Heart left ventricle (tissue), 13 donors: ENCODE measurements around the gene CENPA.

Source experiments
- CTCF ChIP-seq, 12 donors: fragments of 200-600 bp; sonication (generic) in 4 of 12; IDR thresholded peaks; one replicate each; pipeline versions ENCODE4 v1.5.0 to v1.8.0; 2018 to 2022; ENCODE audit warnings: antibody characterized with exemption in 12 of 12, mild to moderate bottlenecking in 5 of 12
- POLR2A ChIP-seq, 2 donors: fragments of 450-650 bp; IDR thresholded peaks; one replicate each; pipeline ENCODE4 v1.6.1; 2017; ENCODE audit warnings: antibody characterized with exemption in 2 of 2, mild to moderate bottlenecking in 2 of 2, moderate library complexity in 2 of 2
- donor health status: ischemic (EF 13 %, LVEDD 7.1; RV severe dilation, severe dysfunction).
- donor health status: DM: no; HTN: yes; CAD: no.
- donor health status: DM: no; HTN: no; CAD: no.
- donor health status: ischemic (EF 25% LVEDD 6.9; RV normal size, moderate dysfunction).
- donor health status: ischemic (EF 25% LVEDD 5.7; RV mildly dilated, moderate dysfunction).
- donor health status: ischemic (EF 35%, LVEDD 5.7; RV mildly dilated, moderate dysfunction).
- donor health status: nonischemic (EF 11% LVEDD 7.7; RV severe dilation, severe dysfunction).
- donor health status: DM: yes; HTN: yes; CAD: no.
- donor health status: PGD.
- donor health status: ischemic (EF 29% LVEDD 5.4; RV normal size, mild dysfunction).
- donor health status: nonischemic (EF 23%, LVEDD 6.1; RV moderate dilation, normal function).

GRCh38 chr2:26767129-26767528 lies 18.7 kb upstream of the CENPA start:
- no peak for TF ChIP-seq CTCF (IDR thresholded peaks at IDR 0.05)
- TF ChIP-seq POLR2A (IDR thresholded peaks at IDR 0.05) = no peak
